NCI-H510A (cell line): Measurements from ENCODE around the gene KRTAP5-9.
A peak's percentile ranks its signal among the peaks of the same experiment; 100 is the strongest.
"Not testable (repeated sequence)": the region's sequence is repeated elsewhere in the genome, so short reads cannot be mapped to it uniquely, and the experiment has no call there.

Source experiments
- DNase-seq: peaks from one replicate; lab custom pipeline; 2025; lab: John Stamatoyannopoulos, UW

The KRTAP5-9 gene

GRCh38 chr11:71563406-71563805 lies 15.2 kb downstream of the KRTAP5-9 start:
- no peak for DNase-seq

- DNase-seq: no peak
These were observed 16.2 kb downstream of the KRTAP5-9 start for GRCh38 chr11:71564430-71564829.

GRCh38 chr11:71565263-71565662 lies 17.0 kb downstream of the KRTAP5-9 start, which contains the start of gene KRTAP5-10:
Gene KRTAP5-10 (plus strand): TSS chr11:71565563. CDS start chr11:71565588, 25 bp downstream.
- no peak for DNase-seq

- DNase-seq: no peak
These were observed 17.9 kb downstream of the KRTAP5-9 start for GRCh38 chr11:71566081-71566620.

- not testable (repeated sequence) for DNase-seq
These were observed 18.7 kb downstream of the KRTAP5-9 start for GRCh38 chr11:71566626-71567599.

GRCh38 chr11:71567633-71568032 lies 19.4 kb downstream of the KRTAP5-9 start:
- not testable (repeated sequence) for DNase-seq

GRCh38 chr11:71568704-71569349 lies 20.6 kb downstream of the KRTAP5-9 start:
- no peak for DNase-seq

- not testable (repeated sequence) for DNase-seq
These were observed 23.1 kb downstream of the KRTAP5-9 start for GRCh38 chr11:71571101-71571850.

- no peak for DNase-seq
These were observed 24.6 kb downstream of the KRTAP5-9 start for GRCh38 chr11:71572811-71573210.

- no peak for DNase-seq
These were observed 26.2 kb downstream of the KRTAP5-9 start for GRCh38 chr11:71574418-71574817.

GRCh38 chr11:71575723-71576424 lies 27.7 kb downstream of the KRTAP5-9 start:
- no peak for DNase-seq

GRCh38 chr11:71576688-71577465 lies 28.7 kb downstream of the KRTAP5-9 start:
- not testable (repeated sequence) for DNase-seq

- no peak for DNase-seq
These were observed 29.3 kb downstream of the KRTAP5-9 start for GRCh38 chr11:71577469-71578004.

GRCh38 chr11:71579513-71579912 lies 31.3 kb downstream of the KRTAP5-9 start:
- not testable (repeated sequence) for DNase-seq

GRCh38 chr11:71580057-71581003 lies 32.1 kb downstream of the KRTAP5-9 start:
- DNase-seq: peak; percentile 48

GRCh38 chr11:71581826-71582225 lies 33.6 kb downstream of the KRTAP5-9 start:
- no peak for DNase-seq

GRCh38 chr11:71582309-71582895 lies 34.2 kb downstream of the KRTAP5-9 start, which contains the start of gene KRTAP5-11:
Gene KRTAP5-11 (minus strand): TSS chr11:71582875. CDS start chr11:71582837, 38 bp downstream.
- no peak for DNase-seq

GRCh38 chr11:71582969-71583368 lies 34.7 kb downstream of the KRTAP5-9 start:
- DNase-seq: not testable (repeated sequence)
